ENCODE measurements around the gene TEAD4.

DNA sequence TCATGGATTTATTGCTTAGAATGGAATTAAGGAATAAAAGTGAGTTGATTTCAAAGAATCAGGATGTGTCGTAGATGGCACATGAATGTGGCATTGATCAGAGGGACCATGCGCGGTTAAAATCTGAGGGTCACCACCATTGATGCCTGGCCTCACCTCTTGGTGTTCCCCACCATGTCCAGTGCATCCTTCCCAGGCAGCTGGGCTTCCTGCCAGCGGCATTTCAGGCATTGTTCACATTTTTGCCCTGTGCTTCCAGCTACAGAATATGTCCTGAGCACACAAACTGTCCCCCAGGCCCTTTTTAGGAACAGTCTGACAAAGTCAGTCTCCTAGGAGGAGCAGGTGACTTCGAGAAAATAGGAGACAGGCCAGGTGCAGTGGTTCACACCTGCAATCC is 76.0 kb downstream of the TEAD4 start:
- TF ChIP-seq, protein P1, sequence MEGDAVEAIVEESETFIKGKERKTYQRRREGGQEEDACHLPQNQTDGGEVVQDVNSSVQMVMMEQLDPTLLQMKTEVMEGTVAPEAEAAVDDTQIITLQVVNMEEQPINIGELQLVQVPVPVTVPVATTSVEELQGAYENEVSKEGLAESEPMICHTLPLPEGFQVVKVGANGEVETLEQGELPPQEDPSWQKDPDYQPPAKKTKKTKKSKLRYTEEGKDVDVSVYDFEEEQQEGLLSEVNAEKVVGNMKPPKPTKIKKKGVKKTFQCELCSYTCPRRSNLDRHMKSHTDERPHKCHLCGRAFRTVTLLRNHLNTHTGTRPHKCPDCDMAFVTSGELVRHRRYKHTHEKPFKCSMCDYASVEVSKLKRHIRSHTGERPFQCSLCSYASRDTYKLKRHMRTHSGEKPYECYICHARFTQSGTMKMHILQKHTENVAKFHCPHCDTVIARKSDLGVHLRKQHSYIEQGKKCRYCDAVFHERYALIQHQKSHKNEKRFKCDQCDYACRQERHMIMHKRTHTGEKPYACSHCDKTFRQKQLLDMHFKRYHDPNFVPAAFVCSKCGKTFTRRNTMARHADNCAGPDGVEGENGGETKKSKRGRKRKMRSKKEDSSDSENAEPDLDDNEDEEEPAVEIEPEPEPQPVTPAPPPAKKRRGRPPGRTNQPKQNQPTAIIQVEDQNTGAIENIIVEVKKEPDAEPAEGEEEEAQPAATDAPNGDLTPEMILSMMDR (IDR thresholded peaks at IDR 0.05): no peak
- TF ChIP-seq POLR2A (IDR thresholded peaks at IDR 0.05): no peak
